Trophoblast cell (in vitro differentiated cells and primary cell): ENCODE measurements around the gene PHACTR1.

ENCODE experiments used
- DNase-seq, 2 donors: peaks; one replicate each; pipeline ENCODE4 v3.0.0-alpha.2; 2016
- H2AFZ ChIP-seq: 2 replicates; pipeline ENCODE4 v1.6.1; 2013; ENCODE audit warnings: low read length, moderate library complexity, mild to moderate bottlenecking; ENCODE audit not compliant: insufficient read depth, poor library complexity
- H2AK5ac ChIP-seq: 2 replicates; pipeline ENCODE4 v1.6.1; 2013; ENCODE audit warnings: mild to moderate bottlenecking, low read length
- H2BK120ac ChIP-seq: 2 replicates; pipeline ENCODE4 v1.6.1; 2013; ENCODE audit warnings: low read length, mild to moderate bottlenecking, moderate library complexity; ENCODE audit not compliant: insufficient read depth, poor library complexity
- H2BK12ac ChIP-seq: 2 replicates; pipeline ENCODE4 v1.6.1; 2013; ENCODE audit warnings: mild to moderate bottlenecking, low read length, moderate library complexity
- H2BK5ac ChIP-seq: 2 replicates; pipeline ENCODE4 v1.6.1; 2013; ENCODE audit warnings: low read length, low read depth, moderate library complexity, mild to moderate bottlenecking; ENCODE audit not compliant: poor library complexity
- H3K14ac ChIP-seq: 2 replicates; pipeline ENCODE4 v1.6.1; 2013; ENCODE audit warnings: mild to moderate bottlenecking, low read length
- H3K18ac ChIP-seq: 2 replicates; pipeline ENCODE4 v1.6.1; 2013; ENCODE audit warnings: mild to moderate bottlenecking, low read length
- H3K23ac ChIP-seq: 2 replicates; pipeline ENCODE4 v1.6.1; 2013; ENCODE audit warnings: low read length
- H3K27ac ChIP-seq: 2 replicates; pipeline ENCODE4 v1.5.1; 2013; ENCODE audit warnings: low read depth, mild to moderate bottlenecking, inconsistent platforms, low read length, moderate library complexity
- H3K27me3 ChIP-seq: 2 replicates; pipeline ENCODE4 v1.6.1; 2013; ENCODE audit warnings: inconsistent platforms, mild to moderate bottlenecking, low read length, moderate library complexity; ENCODE audit not compliant: insufficient read depth
- H3K36me3 ChIP-seq, 2 experiments: 1 replicate in 1 of 2; 2 replicates in 1 of 2; pipeline ENCODE4 v1.6.1; 2013; ENCODE audit warnings: low read length in 2 of 2, mild to moderate bottlenecking in 2 of 2, moderate library complexity in 1 of 2; ENCODE audit not compliant: insufficient read depth in 2 of 2, control insufficient read depth in 1 of 2
- H3K4ac ChIP-seq: 2 replicates; pipeline ENCODE4 v1.6.1; 2013; ENCODE audit warnings: low read depth, mild to moderate bottlenecking, low read length, moderate library complexity
- H3K4me1 ChIP-seq, 2 experiments: 1 replicate in 1 of 2; 2 replicates in 1 of 2; pipeline ENCODE4 v1.6.1; 2013; ENCODE audit warnings: low read length in 2 of 2, mild to moderate bottlenecking in 2 of 2, moderate library complexity in 1 of 2; ENCODE audit not compliant: insufficient read depth in 2 of 2, control insufficient read depth in 1 of 2
- H3K4me2 ChIP-seq: 2 replicates; pipeline ENCODE4 v1.6.1; 2013; ENCODE audit warnings: inconsistent platforms, mild to moderate bottlenecking, low read length, moderate library complexity
- H3K4me3 ChIP-seq: 2 replicates; pipeline ENCODE4 v1.5.1; 2013; ENCODE audit warnings: mild to moderate bottlenecking, low read depth, low read length, inconsistent platforms
- H3K79me1 ChIP-seq: one replicate; pipeline ENCODE4 v1.6.1; 2013; ENCODE audit warnings: low read length
- H3K79me2 ChIP-seq: 2 replicates; pipeline ENCODE4 v1.6.1; 2013; ENCODE audit warnings: low read length, mild to moderate bottlenecking; ENCODE audit not compliant: control insufficient read depth, insufficient read depth, poor library complexity
- H3K9ac ChIP-seq: 2 replicates; pipeline ENCODE4 v1.6.1; 2013; ENCODE audit warnings: mild to moderate bottlenecking, low read length
- H3K9me3 ChIP-seq: 2 replicates; pipeline ENCODE4 v1.6.1; 2013; ENCODE audit warnings: low read depth, mild to moderate bottlenecking, control low read depth, inconsistent platforms, low read length; ENCODE audit not compliant: insufficient read depth
- H4K12ac ChIP-seq: 2 replicates; pipeline ENCODE4 v1.6.1; 2013; ENCODE audit warnings: low read depth, mild to moderate bottlenecking, low read length, moderate library complexity
- H4K8ac ChIP-seq: 2 replicates; pipeline ENCODE4 v1.6.1; 2013; ENCODE audit warnings: low read depth, mild to moderate bottlenecking, low read length, moderate library complexity
- H4K91ac ChIP-seq: one replicate; pipeline ENCODE4 v1.6.1; 2013; ENCODE audit warnings: low read depth, mild to moderate bottlenecking, low read length, moderate library complexity
- WGBS: extraction: QIAGEN DNeasy Blood & Tissue Kit; methylation state at CpG from one replicate; pipeline ENCODE4 v1.1.7; 2013; ENCODE audit warnings: missing lambda C conversion rate; ENCODE audit not compliant: insufficient read length, insufficient coverage; ENCODE audit errors: extremely low coverage; 5-methylcytosine and 5-hydroxymethylcytosine counted together

Gene PHACTR1

DNA sequence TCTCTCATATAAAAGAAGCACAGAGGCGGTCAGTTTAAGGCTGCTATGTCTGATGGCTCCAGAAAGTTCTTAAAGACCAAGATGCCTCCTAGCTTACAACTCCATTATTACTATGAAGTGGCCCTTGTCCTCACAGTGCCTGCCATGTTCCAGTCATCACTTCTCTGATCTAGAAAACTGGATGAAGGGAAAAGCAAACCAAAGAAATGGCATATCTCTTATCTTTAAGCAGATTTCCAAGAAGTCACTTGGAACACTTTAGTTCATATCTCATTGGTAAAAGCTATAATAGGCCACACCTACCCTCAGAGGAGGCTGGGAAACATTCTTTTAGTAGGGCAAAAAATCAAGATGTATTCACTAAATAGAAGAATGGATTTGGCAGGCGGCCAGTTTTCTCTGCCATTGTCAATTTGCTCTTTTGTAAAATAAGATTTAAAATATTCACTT, 322.2 kb downstream of the PHACTR1 start:
- H3K27ac ChIP-seq, result no peak overlapping the region
- H3K9me3 ChIP-seq, result no peaks in the 10 kb centered on the region
- H4K91ac ChIP-seq, result no peak overlapping the region
- H2BK12ac ChIP-seq, result no peak overlapping the region
- no peak overlapping the region for H3K14ac ChIP-seq
- DNase-seq, result no peak
- no peak overlapping the region for H3K4ac ChIP-seq
- no peaks in the 10 kb centered on the region for H3K79me1 ChIP-seq
- no CpG with 5 or more reads among the region's 2 CpGs for WGBS
- no peaks in the 10 kb centered on the region for H3K4me1 ChIP-seq
- no peaks in the 10 kb centered on the region for H3K27me3 ChIP-seq
- H3K36me3 ChIP-seq, result no peaks in the 10 kb centered on the region
- no peak overlapping the region for H4K12ac ChIP-seq
- no peak overlapping the region for H4K8ac ChIP-seq
- no peak overlapping the region for H2BK120ac ChIP-seq
- no peak overlapping the region for H2AFZ ChIP-seq
- no peak overlapping the region for H3K9ac ChIP-seq
- H3K79me2 ChIP-seq, result no peaks in the 10 kb centered on the region
- no peak overlapping the region for H3K4me2 ChIP-seq
- no peak overlapping the region for H2AK5ac ChIP-seq
- no peak overlapping the region for H2BK5ac ChIP-seq
- no peak overlapping the region for H3K23ac ChIP-seq
- H3K4me3 ChIP-seq, result no peak overlapping the region
- H3K18ac ChIP-seq, result no peak overlapping the region

DNA sequence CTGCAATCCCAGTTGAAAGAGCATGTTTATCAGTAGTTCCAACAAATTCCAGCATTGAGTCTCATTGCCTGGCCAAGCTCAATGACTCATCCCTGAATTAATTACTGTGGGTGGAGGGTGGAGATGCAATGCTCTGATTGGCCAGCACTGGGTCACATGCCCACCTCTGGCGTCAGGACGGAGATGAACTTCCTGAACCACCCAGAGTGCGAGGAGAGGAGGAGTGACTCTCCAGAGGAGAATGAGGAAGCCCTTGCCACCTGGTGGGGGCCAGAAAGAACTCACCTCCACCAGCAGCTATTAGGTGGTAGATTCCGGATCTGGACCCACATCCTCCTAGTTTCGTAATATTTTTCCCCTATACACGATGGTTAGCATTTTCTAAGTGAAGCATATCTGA, 327.8 kb downstream of the PHACTR1 start:
- Histone ChIP-seq H2AK5ac (no peak overlapping the region), H3K14ac (no peak overlapping the region), H4K12ac (no peak overlapping the region), H3K23ac (no peak overlapping the region), H3K18ac (no peak overlapping the region), H4K91ac (no peak overlapping the region), H3K36me3 (no peaks in the 10 kb centered on the region), H3K9me3 (no peaks in the 10 kb centered on the region), H3K4me2 (no peak overlapping the region), H3K79me1 (no peaks in the 10 kb centered on the region), H3K4me1 (no peaks in the 10 kb centered on the region), H3K4ac (no peak overlapping the region), H2BK120ac (no peak overlapping the region), H3K4me3 (no peak overlapping the region), H3K27ac (no peak overlapping the region), H2BK12ac (no peak overlapping the region), H4K8ac (no peak overlapping the region), H3K27me3 (no peaks in the 10 kb centered on the region), H3K9ac (no peak overlapping the region), H3K79me2 (no peaks in the 10 kb centered on the region), H2BK5ac (no peak overlapping the region), H2AFZ (no peak overlapping the region)
- peak; percentile 93 to 95 for DNase-seq
- WGBS, result no CpG with 5 or more reads among the region's 6 CpGs

DNA sequence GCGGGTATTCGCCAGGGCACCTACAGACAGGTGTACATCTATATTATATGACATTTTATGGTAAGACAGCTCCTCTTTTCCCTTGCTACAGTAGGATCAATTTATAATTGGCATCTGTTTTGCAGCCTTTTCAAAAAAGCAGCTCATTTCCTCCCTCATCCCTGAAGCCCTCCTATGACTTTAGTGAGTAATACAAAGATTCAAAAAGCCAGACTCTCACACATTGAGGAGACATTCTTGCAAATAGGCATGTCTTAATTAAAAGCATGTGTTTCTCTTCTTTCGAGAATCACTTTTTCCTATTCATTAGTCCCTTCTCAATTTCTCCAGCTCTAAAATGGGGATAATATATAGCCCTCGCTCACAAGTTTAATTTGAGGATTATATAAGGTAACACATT, 328.3 kb downstream of the PHACTR1 start:
- Histone ChIP-seq H4K8ac (no peak overlapping the region), H4K91ac (no peak overlapping the region), H3K9me3 (no peaks in the 10 kb centered on the region), H2AFZ (no peak overlapping the region), H3K4ac (no peak overlapping the region), H3K36me3 (no peaks in the 10 kb centered on the region), H2AK5ac (no peak overlapping the region), H3K79me1 (no peaks in the 10 kb centered on the region), H2BK120ac (no peak overlapping the region), H3K4me1 (no peaks in the 10 kb centered on the region), H3K27me3 (no peaks in the 10 kb centered on the region), H2BK5ac (no peak overlapping the region), H3K14ac (no peak overlapping the region), H3K9ac (no peak overlapping the region), H3K23ac (no peak overlapping the region), H3K4me3 (no peak overlapping the region), H3K79me2 (no peaks in the 10 kb centered on the region), H3K4me2 (no peak overlapping the region), H3K18ac (no peak overlapping the region), H4K12ac (no peak overlapping the region), H2BK12ac (no peak overlapping the region), H3K27ac (no peak overlapping the region)
- no peak for DNase-seq
- no CpG with 5 or more reads among the region's 4 CpGs for WGBS

DNA sequence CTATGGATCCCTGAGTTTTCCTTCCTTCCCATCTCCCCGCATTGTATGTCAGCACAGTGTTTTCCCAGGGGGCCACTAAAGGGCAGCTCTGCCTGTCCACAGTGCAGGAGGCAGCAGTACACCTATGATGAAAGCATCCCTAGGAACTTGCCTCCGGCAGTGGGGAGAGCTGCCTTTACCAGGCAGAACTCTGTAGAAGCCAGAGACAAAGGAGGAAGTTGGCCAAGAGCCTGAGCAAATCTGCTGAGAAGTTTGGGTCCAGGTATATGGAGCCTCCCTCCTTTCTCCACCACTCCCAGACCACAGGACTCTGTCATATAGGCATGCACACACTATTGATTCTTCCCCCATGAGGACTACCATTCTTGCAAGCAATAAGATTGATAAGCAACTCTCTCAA, 329.1 kb downstream of the PHACTR1 start:
- H3K27ac ChIP-seq, result no peak overlapping the region
- no peak overlapping the region for H2AK5ac ChIP-seq
- H3K79me2 ChIP-seq, result no peaks in the 10 kb centered on the region
- H3K4me3 ChIP-seq, result no peak overlapping the region
- no peak overlapping the region for H4K91ac ChIP-seq
- H2BK120ac ChIP-seq, result no peak overlapping the region
- H3K23ac ChIP-seq, result no peak overlapping the region
- H3K9ac ChIP-seq, result peak overlapping the region; percentile 30
- no peak overlapping the region for H3K14ac ChIP-seq
- no peak overlapping the region for H2BK12ac ChIP-seq
- H2AFZ ChIP-seq, result no peak overlapping the region
- no CpG with 5 or more reads among the region's 2 CpGs for WGBS
- no peak overlapping the region for H3K4me2 ChIP-seq
- no peak overlapping the region for H3K18ac ChIP-seq
- no peaks in the 10 kb centered on the region for H3K4me1 ChIP-seq
- H3K27me3 ChIP-seq, result no peaks in the 10 kb centered on the region
- no peak overlapping the region for H2BK5ac ChIP-seq
- no peaks in the 10 kb centered on the region for H3K36me3 ChIP-seq
- DNase-seq, result peak in 1 of 2 donors; percentile 16
- H3K4ac ChIP-seq, result no peak overlapping the region
- H4K8ac ChIP-seq, result no peak overlapping the region
- H3K9me3 ChIP-seq, result no peaks in the 10 kb centered on the region
- H4K12ac ChIP-seq, result no peak overlapping the region
- H3K79me1 ChIP-seq, result no peaks in the 10 kb centered on the region
